GM20000 (cell line): ENCODE measurements around the gene SPATA1.
"Not testable (repeated sequence)": the region's sequence is repeated elsewhere in the genome, so short reads cannot be mapped to it uniquely, and the experiment has no call there.

ENCODE experiments used
- DNase-seq: peaks from one replicate; pipeline ENCODE4 v3.0.0; 2012; ENCODE audit warnings: low spot score
- TF ChIP-seq, protein P1 (sequence below): IDR thresholded peaks from 2 replicates; pipeline ENCODE4 v1.5.1; 2012; ENCODE audit warnings: mild to moderate bottlenecking, control low read depth; ENCODE audit errors: extremely low read depth, missing control alignments

The SPATA1 gene

GRCh38 chr1:84587099-84587498 lies 80.9 kb downstream of the SPATA1 start:
- TF ChIP-seq, protein P1, sequence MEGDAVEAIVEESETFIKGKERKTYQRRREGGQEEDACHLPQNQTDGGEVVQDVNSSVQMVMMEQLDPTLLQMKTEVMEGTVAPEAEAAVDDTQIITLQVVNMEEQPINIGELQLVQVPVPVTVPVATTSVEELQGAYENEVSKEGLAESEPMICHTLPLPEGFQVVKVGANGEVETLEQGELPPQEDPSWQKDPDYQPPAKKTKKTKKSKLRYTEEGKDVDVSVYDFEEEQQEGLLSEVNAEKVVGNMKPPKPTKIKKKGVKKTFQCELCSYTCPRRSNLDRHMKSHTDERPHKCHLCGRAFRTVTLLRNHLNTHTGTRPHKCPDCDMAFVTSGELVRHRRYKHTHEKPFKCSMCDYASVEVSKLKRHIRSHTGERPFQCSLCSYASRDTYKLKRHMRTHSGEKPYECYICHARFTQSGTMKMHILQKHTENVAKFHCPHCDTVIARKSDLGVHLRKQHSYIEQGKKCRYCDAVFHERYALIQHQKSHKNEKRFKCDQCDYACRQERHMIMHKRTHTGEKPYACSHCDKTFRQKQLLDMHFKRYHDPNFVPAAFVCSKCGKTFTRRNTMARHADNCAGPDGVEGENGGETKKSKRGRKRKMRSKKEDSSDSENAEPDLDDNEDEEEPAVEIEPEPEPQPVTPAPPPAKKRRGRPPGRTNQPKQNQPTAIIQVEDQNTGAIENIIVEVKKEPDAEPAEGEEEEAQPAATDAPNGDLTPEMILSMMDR = no peak
- no peak for DNase-seq

GRCh38 chr1:84594959-84595358 lies 88.8 kb downstream of the SPATA1 start:
- not testable (repeated sequence) for DNase-seq

DNA sequence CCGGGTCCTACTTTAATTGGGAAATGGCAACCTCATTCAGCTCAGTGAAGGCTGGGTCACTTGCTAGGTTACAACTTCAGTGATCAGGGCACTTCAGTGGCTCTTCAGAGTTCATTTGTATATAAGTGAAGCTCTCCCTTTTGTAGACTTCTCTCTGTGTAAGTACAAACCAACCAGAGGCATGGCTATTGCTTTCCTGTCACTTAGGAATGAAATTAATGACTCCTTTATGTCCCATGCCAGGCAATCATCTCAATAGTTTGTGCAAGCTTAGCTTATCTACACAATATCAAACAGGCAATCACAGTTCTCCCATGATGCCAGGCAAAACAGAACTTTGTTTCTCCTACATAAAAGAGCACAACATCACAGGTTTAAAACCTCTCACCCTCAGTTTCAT lies 90.8 kb downstream of the SPATA1 start:
- TF ChIP-seq, protein P1 = no peak
- DNase-seq = no peak

- TF ChIP-seq, protein P1 = no peak
- DNase-seq = no peak
These were observed 92.2 kb downstream of the SPATA1 start for GRCh38 chr1:84598418-84598817.

DNA sequence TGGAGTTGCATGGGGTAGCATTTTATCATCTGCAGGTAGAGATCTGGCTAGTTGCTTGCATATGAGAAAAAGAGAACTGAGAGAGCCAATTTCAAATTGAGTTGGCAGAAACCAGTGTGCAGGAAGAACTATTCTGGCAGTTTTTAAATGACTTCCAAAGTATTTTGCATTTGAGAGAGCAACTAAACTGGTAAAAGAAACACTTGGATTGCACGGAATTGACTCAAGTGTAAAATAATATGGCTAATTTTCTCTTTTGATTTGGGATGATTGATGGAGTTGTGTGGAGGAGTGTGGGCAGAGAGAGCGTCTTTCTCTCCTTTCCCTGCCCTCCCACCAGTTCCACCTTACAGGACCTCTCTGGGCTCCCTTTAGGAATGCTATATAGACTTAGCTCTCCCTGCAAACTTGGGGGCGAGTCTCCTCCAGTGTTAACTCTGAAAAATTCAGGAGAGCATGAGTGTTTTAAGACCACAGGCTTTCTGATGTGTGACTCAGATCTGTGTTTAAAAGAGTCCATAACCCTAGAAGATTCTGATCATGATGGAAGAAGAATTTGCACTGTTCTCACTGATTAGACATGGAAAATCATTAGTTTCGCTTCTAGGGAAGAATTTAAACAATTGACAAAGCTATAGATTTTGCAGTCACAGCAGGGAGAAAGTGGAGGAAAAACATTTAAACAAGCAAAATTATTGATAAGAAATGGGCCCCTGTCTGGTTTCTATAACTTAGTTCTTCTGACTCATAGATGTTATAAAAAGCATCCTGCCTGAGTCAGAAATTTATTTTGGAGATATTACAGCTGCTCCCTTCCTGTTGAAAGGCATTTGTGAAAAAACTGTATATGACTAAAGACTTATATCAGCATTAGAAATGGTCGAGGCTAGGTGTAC lies 92.9 kb downstream of the SPATA1 start:
- peak; percentile 42 for DNase-seq

DNA sequence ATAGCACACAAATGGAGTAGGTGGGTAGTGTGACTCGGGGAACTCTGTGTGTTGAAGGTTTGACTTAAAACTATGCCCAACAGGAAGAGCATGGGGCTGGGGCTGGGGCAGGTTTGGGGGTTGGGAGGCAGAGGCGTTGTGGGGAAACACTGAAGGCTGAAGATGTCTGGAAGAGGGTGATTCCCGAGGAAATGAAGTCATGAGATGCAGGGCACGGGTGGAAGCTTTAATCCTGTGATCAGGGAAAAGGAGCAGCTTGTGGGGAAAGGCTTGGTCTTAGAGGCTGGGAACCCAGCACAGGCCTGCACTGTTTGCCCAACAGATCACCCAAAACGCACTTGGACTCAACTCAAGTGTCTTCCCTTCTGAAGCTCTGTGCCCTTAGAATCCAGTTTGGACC lies 94.6 kb downstream of the SPATA1 start:
- TF ChIP-seq, protein P1 = no peak
- DNase-seq = no peak

More for the DNA sequence above, 92.9 kb downstream of the SPATA1 start:
- TF ChIP-seq, protein P1 = no peak

- TF ChIP-seq, protein P1 = no peak
These were observed 97.0 kb downstream of the SPATA1 start for GRCh38 chr1:84603223-84603622.

More at GRCh38 chr1:84603223-84603622, 97.0 kb downstream of the SPATA1 start:
- no peak for DNase-seq
